Right lobe of liver (tissue), 6 donors: Measurements from ENCODE around the gene ACBD6. TPM values are rescaled to one million over a fixed set of nuclear protein-coding genes. Genes with fewer than 3 reads are reported as not detected.

Source experiments
- ATAC-seq, 4 donors: fragments of 200-7000 bp; cut with Tn5 transposase; one replicate each; pipeline ENCODE4 v1.9.1; 2020; ENCODE audit warnings: mild to moderate bottlenecking in 4 of 4, moderate library complexity in 4 of 4
- DNase-seq, 3 donors: peaks; one replicate each; pipeline ENCODE4 v3.0.0-alpha.2; 2020
- H3K27ac ChIP-seq, 3 donors: fragments of 200-600 bp; one replicate each; pipeline ENCODE4 v1.8.0; 2022
- H3K27me3 ChIP-seq, 2 donors: fragments of 200-600 bp; one replicate each; pipeline ENCODE4 v1.8.0; 2022
- H3K36me3 ChIP-seq, 4 donors: fragments of 200-600 bp; sonication (generic) in 1 of 4; one replicate each; pipeline versions ENCODE4 v1.5.1 to v1.8.0; 2017 to 2022; ENCODE audit warnings: control low read depth in 1 of 4
- H3K4me1 ChIP-seq, 4 donors: fragments of 200-600 bp; sonication (generic) in 1 of 4; one replicate each; pipeline versions ENCODE4 v1.5.1 to v1.8.0; 2017 to 2022; ENCODE audit warnings: control low read depth in 1 of 4
- H3K4me3 ChIP-seq, 3 donors: fragments of 200-600 bp; one replicate each; pipeline ENCODE4 v1.8.0; 2022
- H3K9me3 ChIP-seq, 4 donors: fragments of 200-600 bp; sonication (generic) in 1 of 4; one replicate each; pipeline versions ENCODE4 v1.5.1 to v1.8.0; 2017 to 2022; ENCODE audit warnings: control low read depth in 1 of 4
- POLR2A ChIP-seq: fragments of 450-650 bp; IDR thresholded peaks from one replicate; pipeline ENCODE4 v1.6.1; 2017; ENCODE audit warnings: antibody characterized with exemption, mild to moderate bottlenecking
- WGBS: methylation state at CpG from one replicate; pipeline ENCODE4 v1.1.6; 2018; ENCODE audit warnings: low coverage, low lambda C conversion rate; ENCODE audit not compliant: insufficient coverage; ENCODE audit errors: missing lambda C conversion rate; 5-methylcytosine and 5-hydroxymethylcytosine counted together
- intact Hi-C, 2 donors: fragments of 100-400 bp; cut with DNase I; formaldehyde crosslinking; loops; one replicate each; pipeline versions ENCODE4 v1.11.2 to v1.14.1; 2022
- total RNA-seq, 6 experiments: library from RNA; depleted of rRNA in 2 of 6; stranded (reverse); fragments of >200 nt in 2 of 6; fragmentation: NEBNext Ultra II Directional in 3 of 6; extraction: Animal tissue kit (Norgen Biotek cat#: 25700) in 3 of 6; gene quantifications; one replicate each; pipeline versions ENCODE4 v1.1.0 to v1.2.4, GENCODE V29; 2016 to 2023
- TF ChIP-seq, protein P1 (sequence below), 4 donors: fragments of 200-600 bp in 3 of 4; fragments of 450-650 bp in 1 of 4; IDR thresholded peaks; one replicate each; pipeline versions ENCODE4 v1.5.1 to v1.8.0; 2016 to 2022; ENCODE audit warnings: antibody characterized with exemption in 4 of 4, mild to moderate bottlenecking in 2 of 4
- donor health status: DM: no; HTN: yes; CAD: no.
- donor health status: DM: no; HTN: no; CAD: no.
- donor health status: DM: no; HTN: no; CAD: no.
- donor health status: DM: no; HTN: yes; CAD: no.
- donor health status: DM: no; HTN: yes; CAD: no.

The ACBD6 gene
- total RNA-seq, 6 experiments from 2014 or later = 9.5 to 18.9 (median 11.5) TPM

DNA sequence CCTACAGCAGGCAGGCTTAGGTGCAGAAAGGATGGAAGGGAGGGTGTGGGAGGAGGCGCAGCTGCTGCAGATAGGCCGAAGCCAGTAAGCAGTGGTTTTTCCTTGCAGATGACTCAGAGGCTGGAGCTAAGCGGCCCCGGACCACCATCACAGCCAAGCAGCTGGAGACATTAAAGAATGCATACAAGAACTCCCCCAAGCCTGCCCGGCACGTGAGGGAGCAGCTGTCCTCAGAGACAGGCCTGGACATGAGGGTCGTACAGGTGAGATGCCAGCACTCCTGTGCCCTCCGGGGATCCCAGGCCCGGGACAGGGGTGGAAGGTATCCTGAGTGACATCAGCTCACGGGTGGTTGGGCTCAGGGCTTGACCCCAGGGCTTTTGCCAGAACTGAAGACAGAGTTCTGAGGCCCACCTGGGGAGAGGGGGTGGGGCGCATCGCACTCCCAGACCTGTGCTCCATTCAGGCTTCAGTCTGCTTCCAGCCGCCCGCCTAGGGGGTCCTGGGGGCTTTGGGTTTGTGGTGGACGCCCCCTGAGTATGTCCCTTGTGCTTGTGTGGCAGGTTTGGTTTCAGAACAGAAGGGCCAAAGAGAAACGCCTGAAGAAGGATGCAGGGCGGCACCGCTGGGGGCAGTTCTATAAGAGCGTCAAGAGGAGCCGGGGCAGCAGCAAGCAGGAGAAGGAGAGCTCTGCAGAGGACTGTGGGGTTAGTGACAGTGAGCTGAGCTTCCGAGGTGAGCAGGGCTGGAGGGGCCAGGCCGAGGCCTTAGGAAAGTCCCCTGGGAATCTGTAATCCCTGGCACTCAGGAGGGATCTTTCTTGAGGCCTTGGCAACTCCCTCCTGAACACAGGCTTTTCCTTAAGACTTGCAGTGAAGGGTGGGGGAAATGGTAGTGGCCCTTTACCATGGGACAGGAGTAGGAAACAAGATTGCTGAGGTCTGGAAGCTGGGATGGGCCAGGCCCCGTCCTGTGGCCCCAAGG, 230.8 kb downstream of the ACBD6 start:
- WGBS = 91% methylated on average over 7 of the region's 23 CpGs
- H3K9me3 ChIP-seq = no peaks in the 10 kb centered on the region
- ATAC-seq = no peak
- peaks cover 0 to 13% (median 5%) of the 10 kb centered on the region in 4 donors for H3K4me1 ChIP-seq
- TF ChIP-seq POLR2A = no peak
- TF ChIP-seq, protein P1, sequence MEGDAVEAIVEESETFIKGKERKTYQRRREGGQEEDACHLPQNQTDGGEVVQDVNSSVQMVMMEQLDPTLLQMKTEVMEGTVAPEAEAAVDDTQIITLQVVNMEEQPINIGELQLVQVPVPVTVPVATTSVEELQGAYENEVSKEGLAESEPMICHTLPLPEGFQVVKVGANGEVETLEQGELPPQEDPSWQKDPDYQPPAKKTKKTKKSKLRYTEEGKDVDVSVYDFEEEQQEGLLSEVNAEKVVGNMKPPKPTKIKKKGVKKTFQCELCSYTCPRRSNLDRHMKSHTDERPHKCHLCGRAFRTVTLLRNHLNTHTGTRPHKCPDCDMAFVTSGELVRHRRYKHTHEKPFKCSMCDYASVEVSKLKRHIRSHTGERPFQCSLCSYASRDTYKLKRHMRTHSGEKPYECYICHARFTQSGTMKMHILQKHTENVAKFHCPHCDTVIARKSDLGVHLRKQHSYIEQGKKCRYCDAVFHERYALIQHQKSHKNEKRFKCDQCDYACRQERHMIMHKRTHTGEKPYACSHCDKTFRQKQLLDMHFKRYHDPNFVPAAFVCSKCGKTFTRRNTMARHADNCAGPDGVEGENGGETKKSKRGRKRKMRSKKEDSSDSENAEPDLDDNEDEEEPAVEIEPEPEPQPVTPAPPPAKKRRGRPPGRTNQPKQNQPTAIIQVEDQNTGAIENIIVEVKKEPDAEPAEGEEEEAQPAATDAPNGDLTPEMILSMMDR (IDR thresholded peaks at IDR 0.05) = no peak
- H3K27ac ChIP-seq = no peak overlapping the region
- DNase-seq = peak in 2 of 3 donors; percentile 43 to 50
- no peak overlapping the region for H3K4me3 ChIP-seq
- intact Hi-C loops = no loop called here
- H3K27me3 ChIP-seq = no peaks in the 10 kb centered on the region
- no peaks in the 10 kb centered on the region for H3K36me3 ChIP-seq

- no peak for TF ChIP-seq POLR2A
- TF ChIP-seq, protein P1 (IDR thresholded peaks at IDR 0.05) = peak in 1 of 4 donors; percentile 1
- DNase-seq (peak; percentile 79 to 81 (median 81)), ATAC-seq (peak; percentile 84 to 92 (median 90))
- WGBS = 42% methylated on average over 6 of the region's 8 CpGs
- H3K27ac ChIP-seq = no peak overlapping the region
- H3K27me3 ChIP-seq = no peaks in the 10 kb centered on the region
- no peaks in the 10 kb centered on the region for H3K36me3 ChIP-seq
- peaks cover 0 to 13% (median 5%) of the 10 kb centered on the region in 4 donors for H3K4me1 ChIP-seq
- no peaks in the 10 kb centered on the region for H3K9me3 ChIP-seq
- H3K4me3 ChIP-seq = no peak overlapping the region
- intact Hi-C loops = no loop called here
Measured at GRCh38 chr1:180270530-180271271, 231.7 kb downstream of the ACBD6 start.

GRCh38 chr1:180269645-180270529, 232.5 kb downstream of the ACBD6 start:
- DNase-seq = peak in 1 of 3 donors; percentile 46
- intact Hi-C loops = no loop called here
- Histone ChIP-seq H3K36me3 (no peaks in the 10 kb centered on the region), H3K9me3 (no peaks in the 10 kb centered on the region), H3K27ac (no peak overlapping the region), H3K4me3 (no peak overlapping the region), H3K4me1 (peaks cover 0 to 13% (median 5%) of the 10 kb centered on the region in 4 donors), H3K27me3 (no peaks in the 10 kb centered on the region)
- 66% methylated on average over 13 of the region's 14 CpGs for whole genome bisulfite sequencing
- peak; percentile 12 to 55 (median 44) for ATAC-seq
- TF ChIP-seq, protein P1 (IDR thresholded peaks at IDR 0.05) = peak in 3 of 4 donors; percentile 12 to 32 (median 26)
- no peak for TF ChIP-seq POLR2A

DNA sequence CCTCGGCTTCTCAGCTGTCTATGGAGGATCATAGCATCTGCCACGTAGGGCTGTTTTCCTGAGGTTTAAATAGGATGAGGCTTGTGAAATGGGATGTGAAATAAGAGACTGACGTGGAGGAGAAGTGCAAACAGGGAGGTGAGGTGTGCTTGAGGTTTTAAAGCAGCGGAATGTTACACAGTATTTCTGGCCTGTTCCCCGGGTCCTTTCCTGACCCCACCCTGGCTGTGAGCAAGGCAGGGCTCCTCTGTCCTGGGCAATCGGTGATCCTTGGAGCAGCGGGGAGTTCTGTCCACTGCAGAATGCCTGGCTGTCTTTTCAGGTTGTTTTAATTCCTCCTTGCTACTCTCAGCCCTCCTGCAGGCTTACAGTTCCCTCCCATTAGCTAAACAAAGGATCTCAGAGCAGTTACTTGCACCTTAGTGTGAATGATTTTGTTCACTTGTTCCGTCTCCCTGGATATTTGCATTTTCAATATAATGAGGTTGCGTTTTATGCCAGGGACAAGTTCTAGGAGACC, 233.8 kb downstream of the ACBD6 start:
- Histone ChIP-seq H3K27me3 (no peaks in the 10 kb centered on the region), H3K9me3 (no peaks in the 10 kb centered on the region), H3K4me3 (no peak overlapping the region), H3K27ac (no peak overlapping the region), H3K4me1 (peaks cover 0 to 13% (median 5%) of the 10 kb centered on the region in 4 donors), H3K36me3 (no peaks in the 10 kb centered on the region)
- WGBS = 68% methylated on average over 6 of the region's 9 CpGs
- intact Hi-C loops = no loop called here
- TF ChIP-seq POLR2A = no peak
- TF ChIP-seq, protein P1 (IDR thresholded peaks at IDR 0.05) = no peak
- DNase-seq = peak in 1 of 3 donors; percentile 33
- no peak for ATAC-seq
